ENCODE measurements around the gene ASTN1.

ASTN1 gene

GRCh38 chr1:177190308-177190970 is 25.9 kb upstream of the ASTN1 start:
- TF ChIP-seq TARDBP (IDR thresholded peaks at IDR 0.05) (no peak), HDGF (IDR thresholded peaks at IDR 0.05; ENCODE audit: borderline replicate concordance) (no peak), FOXA1 (IDR thresholded peaks at IDR 0.05) (no peak), ELF4 (IDR thresholded peaks at IDR 0.05) (no peak), CTBP1 (IDR thresholded peaks at IDR 0.05; ENCODE audit: borderline replicate concordance) (no peak), FOXK2 (IDR thresholded peaks at IDR 0.05) (no peak), FOXM1 (IDR thresholded peaks at IDR 0.05; ENCODE audit: borderline replicate concordance) (no peak), ZNF384 (IDR thresholded peaks at IDR 0.05) (no peak), LEF1 (IDR thresholded peaks at IDR 0.05; ENCODE audit: borderline replicate concordance) (no peak), BHLHE40 (IDR thresholded peaks at IDR 0.05; ENCODE audit: borderline replicate concordance) (no peak), SP1 (IDR thresholded peaks at IDR 0.05) (no peak), SUZ12 (IDR thresholded peaks at IDR 0.05) (no peak), NFRKB (IDR thresholded peaks at IDR 0.05) (no peak), PKNOX1 (IDR thresholded peaks at IDR 0.05) (no peak), L3MBTL2 (conservative IDR thresholded peaks at IDR 0.05) (no peak)
- no peak for DNase-seq (ENCODE audit: extremely low spot score)
- POLR2A ChIA-PET: no interaction called here
- CTCF ChIA-PET: no interaction called here

- ChIA-PET POLR2A (no interaction called here), CTCF (no interaction called here)
- no peak for TF ChIP-seq PKNOX1 (IDR thresholded peaks at IDR 0.05)
- no peak for TF ChIP-seq FOXA1 (IDR thresholded peaks at IDR 0.05)
- no peak for TF ChIP-seq LEF1 (IDR thresholded peaks at IDR 0.05; ENCODE audit: borderline replicate concordance)
- no peak for TF ChIP-seq BHLHE40 (IDR thresholded peaks at IDR 0.05; ENCODE audit: borderline replicate concordance)
- no peak for TF ChIP-seq ZNF384 (IDR thresholded peaks at IDR 0.05)
- TF ChIP-seq TARDBP (IDR thresholded peaks at IDR 0.05): no peak
- TF ChIP-seq SP1 (IDR thresholded peaks at IDR 0.05): no peak
- no peak for TF ChIP-seq HDGF (IDR thresholded peaks at IDR 0.05; ENCODE audit: borderline replicate concordance)
- no peak for DNase-seq (ENCODE audit: extremely low spot score)
These were observed 22.1 kb upstream of the ASTN1 start for GRCh38 chr1:177186639-177187038.

GRCh38 chr1:177185209-177185608 is 20.7 kb upstream of the ASTN1 start:
- ChIA-PET CTCF (no interaction called here), POLR2A (no interaction called here)
- no peak for TF ChIP-seq CTBP1 (IDR thresholded peaks at IDR 0.05; ENCODE audit: borderline replicate concordance)
- TF ChIP-seq ELF4 (IDR thresholded peaks at IDR 0.05): no peak
- no peak for TF ChIP-seq NFRKB (IDR thresholded peaks at IDR 0.05)
- no peak for TF ChIP-seq FOXK2 (IDR thresholded peaks at IDR 0.05)
- no peak for TF ChIP-seq ZNF384 (IDR thresholded peaks at IDR 0.05)
- TF ChIP-seq TARDBP (IDR thresholded peaks at IDR 0.05): no peak
- DNase-seq (ENCODE audit: extremely low spot score): no peak

- ChIA-PET CTCF (no interaction called here), POLR2A (no interaction called here)
- no peak for DNase-seq (ENCODE audit: extremely low spot score)
- no peak for TF ChIP-seq PKNOX1 (IDR thresholded peaks at IDR 0.05)
- no peak for TF ChIP-seq CTBP1 (IDR thresholded peaks at IDR 0.05; ENCODE audit: borderline replicate concordance)
- no peak for TF ChIP-seq ZNF384 (IDR thresholded peaks at IDR 0.05)
- TF ChIP-seq TARDBP (IDR thresholded peaks at IDR 0.05): no peak
- TF ChIP-seq L3MBTL2 (conservative IDR thresholded peaks at IDR 0.05): no peak
These were observed 19.3 kb upstream of the ASTN1 start for GRCh38 chr1:177183836-177184235.

- peak; percentile 90 for DNase-seq (ENCODE audit: extremely low spot score)
- ChIA-PET CTCF (interaction anchor here (0.6 to 2.1 kb wide), 12 partner anchors 11 to 285 kb away, joined by 3 to 9 read pairs (median 4); partner anchors contain the start of gene BRINP2), POLR2A (no interaction called here)
- TF ChIP-seq BHLHE40 (IDR thresholded peaks at IDR 0.05; ENCODE audit: borderline replicate concordance): no peak
- TF ChIP-seq TARDBP (IDR thresholded peaks at IDR 0.05): no peak
- no peak for TF ChIP-seq LEF1 (IDR thresholded peaks at IDR 0.05; ENCODE audit: borderline replicate concordance)
- no peak for TF ChIP-seq SUZ12 (IDR thresholded peaks at IDR 0.05)
- TF ChIP-seq ZNF384 (IDR thresholded peaks at IDR 0.05): no peak
- no peak for TF ChIP-seq PKNOX1 (IDR thresholded peaks at IDR 0.05)
- no peak for TF ChIP-seq ELF4 (IDR thresholded peaks at IDR 0.05)
- no peak for TF ChIP-seq SP1 (IDR thresholded peaks at IDR 0.05)
- TF ChIP-seq CTBP1 (IDR thresholded peaks at IDR 0.05; ENCODE audit: borderline replicate concordance): no peak
- TF ChIP-seq HDGF (IDR thresholded peaks at IDR 0.05; ENCODE audit: borderline replicate concordance): no peak
- no peak for TF ChIP-seq L3MBTL2 (conservative IDR thresholded peaks at IDR 0.05)
- TF ChIP-seq ARNT (IDR thresholded peaks at IDR 0.05): no peak
- no peak for TF ChIP-seq FOXA1 (IDR thresholded peaks at IDR 0.05)
- no peak for TF ChIP-seq FOXK2 (IDR thresholded peaks at IDR 0.05)
- no peak for TF ChIP-seq FOXM1 (IDR thresholded peaks at IDR 0.05; ENCODE audit: borderline replicate concordance)
- no peak for TF ChIP-seq NFRKB (IDR thresholded peaks at IDR 0.05)
These were observed 17.2 kb upstream of the ASTN1 start for GRCh38 chr1:177181631-177182291.

GRCh38 chr1:177181280-177181630 is 16.7 kb upstream of the ASTN1 start:
- POLR2A ChIA-PET: no interaction called here
- TF ChIP-seq LEF1 (IDR thresholded peaks at IDR 0.05; ENCODE audit: borderline replicate concordance) (no peak), TARDBP (IDR thresholded peaks at IDR 0.05) (no peak), SUZ12 (IDR thresholded peaks at IDR 0.05) (no peak), SP1 (IDR thresholded peaks at IDR 0.05) (no peak), HDGF (IDR thresholded peaks at IDR 0.05; ENCODE audit: borderline replicate concordance) (no peak), FOXK2 (IDR thresholded peaks at IDR 0.05) (no peak), FOXA1 (IDR thresholded peaks at IDR 0.05) (no peak), ZNF384 (IDR thresholded peaks at IDR 0.05) (no peak), CTBP1 (IDR thresholded peaks at IDR 0.05; ENCODE audit: borderline replicate concordance) (no peak), ARNT (IDR thresholded peaks at IDR 0.05) (no peak), PKNOX1 (IDR thresholded peaks at IDR 0.05) (no peak), ELF4 (IDR thresholded peaks at IDR 0.05) (no peak), BHLHE40 (IDR thresholded peaks at IDR 0.05; ENCODE audit: borderline replicate concordance) (no peak)
- peak; percentile 14 for DNase-seq (ENCODE audit: extremely low spot score)
- CTCF ChIA-PET: interaction anchor here (0.6 to 2.1 kb wide), 8 partner anchors 10 to 283 kb away, joined by 3 to 9 read pairs (median 6); partner anchors contain the start of gene BRINP2

All from HEK293T (cell line).